HCT116 (cell line): ENCODE data around the gene KIN. TPM values are rescaled to one million over a fixed set of nuclear protein-coding genes. Genes with fewer than 3 reads are reported as not detected.
"Not testable (repeated sequence)": the region's sequence is repeated elsewhere in the genome, so short reads cannot be mapped to it uniquely, and the experiment has no call there.

Source experiments
- ATAC-seq: fragments of 200-7000 bp; cut with Tn5 transposase; 2 replicates; pipeline ENCODE4 v1.9.1; 2020; ENCODE audit warnings: mild to moderate bottlenecking, moderate library complexity
- BruUV-seq: library from RNA; stranded (reverse); fragments of 400-500 nt; replicated peaks from 2 replicates; lab custom pipeline; 2021; lab: Mats Ljungman, UMichigan
- CTCF ChIA-PET: fragments of 300-600 bp; sonication (Branson Sonifier 250); formaldehyde crosslinking; loops from one replicate; lab custom pipeline; 2021; ENCODE audit warnings: antibody characterized with exemption; lab: Charles Lee
- POLR2A ChIA-PET: fragments of 300-600, 350-600 bp; sonication (Branson Sonifier 250); formaldehyde crosslinking; loops from one replicate; lab custom pipeline; 2021; ENCODE audit warnings: antibody characterized with exemption; lab: Charles Lee
- RAD21 ChIA-PET, 2 experiments: fragments of 300-600 bp; sonication (Branson Sonifier 250); formaldehyde crosslinking; loops; one replicate each; lab custom pipeline; 2023; ENCODE audit warnings: low total read pairs in 2 of 2; ENCODE audit not compliant: uncharacterized antibody in 2 of 2, unreplicated experiment in 2 of 2, low non-redundant PET in 1 of 2; lab: Charles Lee
- DNase-seq: peaks from one replicate; pipeline ENCODE4 v3.0.0-alpha.2; 2010; ENCODE audit warnings: low read depth, low spot score
- H2AFZ ChIP-seq: fragments of 200-600 bp; shearing (Covaris generic), sonication (generic); 2 replicates; pipeline ENCODE4 v1.6.1; 2017; ENCODE audit warnings: low read depth, mixed run types, mixed read lengths, antibody characterized with exemption, low read length; ENCODE audit not compliant: poor library complexity, severe bottlenecking
- H3K27ac ChIP-seq: 2 replicates; pipeline ENCODE4 v1.5.1; 2012; ENCODE audit warnings: low read depth, low read length
- H3K27me3 ChIP-seq: fragments of 200-600 bp; sonication (generic); 2 replicates; pipeline ENCODE4 v1.6.1; 2016; ENCODE audit warnings: mixed run types, low read length, mixed read lengths; ENCODE audit not compliant: insufficient read depth
- H3K36me3 ChIP-seq, 2 experiments: fragments of 200-500 bp in 1 of 2; fragments of 200-600 bp in 1 of 2; sonication (Bioruptor generic) in 1 of 2; sonication (generic) in 1 of 2; 2 replicates each; pipeline versions ENCODE4 v1.5.1 to v1.6.1; 2014 to 2016; ENCODE audit warnings: low read length in 2 of 2, inconsistent platforms in 1 of 2, mixed read lengths in 1 of 2, mixed run types in 1 of 2; ENCODE audit not compliant: insufficient read depth in 2 of 2, control insufficient read depth in 1 of 2
- H3K4me1 ChIP-seq, 2 experiments: fragments of 200-600 bp in 1 of 2; sonication (generic) in 1 of 2; 2 replicates each; pipeline versions ENCODE4 v1.5.1 to v1.6.1; 2012 to 2017; ENCODE audit warnings: low read length in 2 of 2, inconsistent platforms in 1 of 2, mild to moderate bottlenecking in 1 of 2, mixed read lengths in 1 of 2, mixed run types in 1 of 2, moderate library complexity in 1 of 2; ENCODE audit not compliant: insufficient read depth in 2 of 2, control insufficient read depth in 1 of 2
- H3K4me2 ChIP-seq: fragments of 200-600 bp; sonication (generic); 2 replicates; pipeline ENCODE4 v1.6.1; 2017; ENCODE audit warnings: mixed run types, low read length, mixed read lengths
- H3K4me3 ChIP-seq, 2 experiments: fragments of 200-600 bp in 1 of 2; sonication (generic) in 1 of 2; replicated peaks in 1 of 2; 2 replicates each; pipeline ENCODE4 v1.5.1; 2011 to 2016; ENCODE audit warnings: low read length in 2 of 2, control low read depth in 1 of 2, low read depth in 1 of 2, mild to moderate bottlenecking in 1 of 2, mixed read lengths in 1 of 2, mixed run types in 1 of 2
- H3K79me2 ChIP-seq: fragments of 200-600 bp; sonication (generic); 2 replicates; pipeline ENCODE4 v1.6.1; 2017; ENCODE audit warnings: mild to moderate bottlenecking, mixed run types, low read length, moderate library complexity, mixed read lengths; ENCODE audit not compliant: insufficient read depth
- H3K9ac ChIP-seq: fragments of 200-600 bp; sonication (generic); 2 replicates; pipeline ENCODE4 v1.6.1; 2016; ENCODE audit warnings: low read length, mixed read lengths
- H3K9me2 ChIP-seq: fragments of 200-600 bp; sonication (generic), shearing (Covaris generic); 2 replicates; pipeline ENCODE4 v1.6.1; 2017; ENCODE audit warnings: mixed run types, mild to moderate bottlenecking, moderate library complexity; ENCODE audit not compliant: insufficient read depth
- H3K9me3 ChIP-seq, 2 experiments: fragments of 200-500 bp in 1 of 2; fragments of 200-600 bp in 1 of 2; sonication (Bioruptor generic) in 1 of 2; sonication (generic) in 1 of 2; 2 replicates each; pipeline ENCODE4 v1.6.1; 2014 to 2017; ENCODE audit warnings: low read length in 2 of 2, mixed read lengths in 2 of 2, inconsistent platforms in 1 of 2, low read depth in 1 of 2, mild to moderate bottlenecking in 1 of 2, mixed run types in 1 of 2, moderate library complexity in 1 of 2; ENCODE audit not compliant: control insufficient read depth in 1 of 2, insufficient read depth in 1 of 2
- H4K20me1 ChIP-seq: fragments of 200-600 bp; sonication (generic), shearing (Covaris generic); 2 replicates; pipeline ENCODE4 v1.6.1; 2017; ENCODE audit warnings: mixed run types, mild to moderate bottlenecking, moderate library complexity; ENCODE audit not compliant: insufficient read depth
- ATF3 ChIP-seq: IDR thresholded peaks from 2 replicates; pipeline ENCODE4 v1.6.1; 2012
- CBX3 ChIP-seq: IDR thresholded peaks from 2 replicates; pipeline ENCODE4 v1.6.1; 2012; ENCODE audit warnings: low read depth
- CEBPB ChIP-seq: IDR thresholded peaks from 2 replicates; pipeline ENCODE4 v1.6.1; 2012; ENCODE audit warnings: low read depth
- EZH2 ChIP-seq: fragments of 200-600 bp; sonication (generic); IDR thresholded peaks from 2 replicates; pipeline ENCODE4 v1.6.1; 2017; ENCODE audit warnings: antibody characterized with exemption, mixed run types
- EZH2phosphoT487 ChIP-seq: fragments of 200-600 bp; IDR thresholded peaks from 2 replicates; pipeline ENCODE4 v1.6.1; 2018; ENCODE audit warnings: antibody characterized with exemption, borderline replicate concordance
- RAD21 ChIP-seq: IDR thresholded peaks from 2 replicates; pipeline ENCODE4 v1.6.1; 2012; ENCODE audit warnings: low read depth, mild to moderate bottlenecking
- SP1 ChIP-seq: IDR thresholded peaks from 2 replicates; pipeline ENCODE4 v1.6.1; 2012; ENCODE audit warnings: low read depth
- TCF7L2 ChIP-seq: IDR thresholded peaks from 2 replicates; pipeline ENCODE4 v1.7.0; 2011; ENCODE audit warnings: borderline replicate concordance, inconsistent platforms; ENCODE audit not compliant: insufficient read depth, insufficient read length; ENCODE audit errors: extremely low read depth
- ZFX ChIP-seq: fragments of 450-650 bp; IDR thresholded peaks from 2 replicates; pipeline ENCODE4 v1.6.1; 2017
- ZNF274 ChIP-seq: fragments of 200-500 bp; sonication (Bioruptor generic); IDR thresholded peaks from 2 replicates; pipeline ENCODE4 v1.6.1; 2014; ENCODE audit warnings: mild to moderate bottlenecking, low read depth, low read length, inconsistent platforms
- intact Hi-C: fragments of 100-400 bp; cut with micrococcal nuclease; formaldehyde crosslinking; loops from 2 replicates; pipeline ENCODE4 v1.10.0; 2022
- total RNA-seq: library from RNA; stranded (reverse); gene quantifications from one replicate; pipeline ENCODE4 v1.2.1, GENCODE V29; 2021; ENCODE audit not compliant: unreplicated experiment

KIN gene
- total RNA-seq, 1 experiment from 2014 or later = 13.6 TPM

- Histone ChIP-seq H3K79me2 (no peaks in the 10 kb centered on the region), H3K9ac (no peak overlapping the region), H3K9me2 (no peaks in the 10 kb centered on the region), H3K27me3 (peaks cover 14% of the 10 kb centered on the region; the same call in 1 of the 2 replicates), H3K4me1 (no peaks in the 10 kb centered on the region), H3K36me3 (no peaks in the 10 kb centered on the region), H3K9me3 (no peaks in the 10 kb centered on the region), H3K4me3 (no peak overlapping the region), H3K27ac (no peak overlapping the region), H4K20me1 (no peaks in the 10 kb centered on the region), H3K4me2 (no peak overlapping the region), H2AFZ (no peak overlapping the region)
- TF ChIP-seq CEBPB (no peak), ZNF274 (no peak), SP1 (no peak), RAD21 (no peak), ATF3 (no peak), EZH2phosphoT487 (no peak), CBX3 (no peak), ZFX (no peak), EZH2 (no peak), TCF7L2 (no peak)
- POLR2A ChIA-PET = no interaction called here
- no peak for DNase-seq
- RAD21 ChIA-PET = no interaction called here
- intact Hi-C loops = no loop called here
- ATAC-seq = no peak
- no TSS peak for BruUV-seq
- CTCF ChIA-PET = no interaction called here
Measured at GRCh38 chr10:7715515-7715914, 72.3 kb downstream of the KIN start.

- H3K9ac ChIP-seq, POLR2A ChIA-PET, H3K4me3 ChIP-seq, H3K9me2 ChIP-seq, H3K9me3 ChIP-seq, ATAC-seq, H4K20me1 ChIP-seq, H3K4me2 ChIP-seq, BruUV-seq, H3K36me3 ChIP-seq, H3K27ac ChIP-seq, DNase-seq, H2AFZ ChIP-seq, intact Hi-C loops, H3K4me1 ChIP-seq, H3K79me2 ChIP-seq, RAD21 ChIA-PET: not testable (repeated sequence)
- CTCF ChIA-PET = interaction anchor here (1.1 kb wide), 1 partner anchor 186 kb away, joined by 4 read pairs; no protein-coding TSS in a partner anchor
- H3K27me3 ChIP-seq = peaks cover 29% of the 10 kb centered on the region
Measured at GRCh38 chr10:7711075-7711474, 76.7 kb downstream of the KIN start.
